HG03457 (cell line): ENCODE measurements around the gene NR3C2.

ENCODE experiments used
- ATAC-seq: cut with Tn5 transposase; IDR thresholded peaks from one replicate; pipeline ENCODE4 v1.9.1; 2021; ENCODE audit warnings: moderate number of reproducible peaks; ENCODE audit not compliant: unreplicated experiment

Gene NR3C2

DNA sequence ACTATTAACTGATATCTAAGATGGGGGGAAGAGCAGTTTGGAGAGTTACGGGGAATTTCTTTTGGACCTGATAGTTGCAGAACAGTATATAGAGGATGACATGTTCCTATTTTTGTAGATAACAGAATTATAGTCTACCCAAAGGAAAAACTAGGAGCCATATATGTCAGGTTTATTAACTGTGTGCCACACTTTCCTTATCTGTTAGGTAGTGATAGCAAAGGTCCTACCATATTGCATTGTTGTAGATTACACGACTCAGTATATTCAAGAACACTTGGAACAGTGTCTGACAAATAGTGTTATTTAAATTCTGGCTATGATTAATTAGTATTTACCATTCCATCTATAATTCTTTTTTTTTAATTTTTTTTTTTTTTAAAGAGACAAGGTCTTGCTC, 175.3 kb downstream of the NR3C2 start:
- ATAC-seq: no peak

GRCh38 chr4:148266240-148266639, 176.0 kb downstream of the NR3C2 start:
- no peak for ATAC-seq

DNA sequence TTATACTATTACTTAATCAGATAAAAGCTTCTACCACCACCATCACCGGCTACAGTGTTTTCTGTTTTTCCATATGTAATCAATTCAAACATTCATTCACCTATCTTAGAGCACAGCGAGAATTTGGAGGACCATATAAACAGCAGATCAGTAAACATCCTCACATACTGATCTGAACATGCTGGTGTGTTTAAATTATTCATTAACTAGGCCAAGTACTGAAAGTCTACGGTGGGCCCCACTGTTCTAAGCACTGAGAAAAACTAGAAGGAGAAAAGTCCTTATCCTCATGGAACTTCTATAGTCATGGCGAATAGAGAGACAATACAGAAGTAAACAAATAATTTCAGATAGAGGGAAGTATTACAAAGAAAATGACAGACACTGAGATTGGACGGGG, 176.6 kb downstream of the NR3C2 start:
- no peak for ATAC-seq

DNA sequence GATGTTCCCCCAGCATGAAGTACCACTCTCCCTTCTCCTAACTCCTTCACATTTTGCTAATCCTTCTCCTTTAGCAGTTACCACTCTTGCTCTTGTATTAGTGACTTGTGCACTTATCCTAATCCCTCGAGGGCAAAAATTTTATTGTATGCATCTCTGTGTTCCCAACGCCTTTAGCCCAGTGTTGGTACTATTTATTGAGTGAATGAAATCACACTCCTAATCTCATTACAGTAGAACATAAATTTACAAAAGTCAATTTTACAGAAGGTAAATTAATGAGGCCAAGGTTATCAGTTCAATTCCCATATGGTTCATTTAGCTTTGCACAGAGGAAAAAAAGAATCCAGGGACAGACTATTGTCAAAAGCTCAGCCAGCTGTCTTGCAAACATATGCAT, 178.4 kb downstream of the NR3C2 start:
- ATAC-seq: no peak

DNA sequence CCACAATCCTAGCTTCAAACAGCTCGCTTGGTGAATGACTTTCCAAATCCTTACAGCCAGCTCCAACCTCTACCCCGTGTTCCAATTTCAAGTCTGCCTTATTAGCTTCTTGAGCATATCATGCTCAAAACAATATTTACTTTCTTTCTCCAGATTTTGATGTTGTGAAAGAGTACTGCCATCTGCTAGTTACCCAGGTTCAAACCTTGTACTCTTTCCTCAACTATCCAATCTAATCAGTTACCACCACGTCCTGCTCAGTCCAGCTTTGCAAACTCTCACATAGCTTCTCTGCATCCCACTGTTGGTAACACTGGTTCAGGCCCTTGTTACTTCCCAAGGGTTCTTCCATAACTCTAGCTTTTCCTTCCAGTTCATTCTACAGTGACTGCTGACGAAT, 179.1 kb downstream of the NR3C2 start:
- ATAC-seq: no peak

DNA sequence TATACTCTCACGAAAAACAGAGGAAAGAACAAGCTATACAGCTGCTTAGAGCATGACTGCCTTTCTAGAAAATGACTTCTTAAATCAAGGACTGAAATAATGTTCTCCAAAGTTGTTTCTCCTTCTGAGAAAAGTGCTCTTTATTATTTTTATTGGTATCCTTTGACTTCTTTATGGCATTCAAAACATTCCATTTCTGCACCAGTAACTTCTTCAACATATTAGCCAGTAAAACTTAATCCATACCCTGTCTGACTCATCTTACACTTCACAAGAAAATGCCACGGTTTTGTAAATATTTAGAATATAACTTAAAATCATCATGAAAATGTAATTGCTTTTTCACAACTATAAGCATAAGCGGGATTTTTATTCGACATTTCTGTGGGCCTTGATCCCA, 180.4 kb downstream of the NR3C2 start:
- ATAC-seq: no peak

DNA sequence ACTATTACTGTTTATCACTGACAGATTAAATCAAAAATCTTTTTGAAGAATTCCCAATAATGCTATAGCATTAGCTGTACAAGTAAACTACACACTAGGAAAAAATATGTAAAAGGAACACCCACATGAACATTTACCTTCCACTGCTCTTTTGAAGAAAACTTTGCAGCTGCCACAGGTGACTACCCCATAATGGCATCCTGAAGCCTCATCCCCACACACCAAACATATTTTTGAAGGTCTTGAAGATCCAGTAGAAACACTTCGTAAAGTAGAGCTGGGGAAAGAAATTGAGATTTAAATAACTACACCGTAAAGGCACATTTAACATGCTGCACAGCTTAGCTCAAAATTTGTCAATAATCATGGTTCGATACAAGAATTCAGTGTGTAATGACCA, 182.4 kb downstream of the NR3C2 start:
- no peak for ATAC-seq

DNA sequence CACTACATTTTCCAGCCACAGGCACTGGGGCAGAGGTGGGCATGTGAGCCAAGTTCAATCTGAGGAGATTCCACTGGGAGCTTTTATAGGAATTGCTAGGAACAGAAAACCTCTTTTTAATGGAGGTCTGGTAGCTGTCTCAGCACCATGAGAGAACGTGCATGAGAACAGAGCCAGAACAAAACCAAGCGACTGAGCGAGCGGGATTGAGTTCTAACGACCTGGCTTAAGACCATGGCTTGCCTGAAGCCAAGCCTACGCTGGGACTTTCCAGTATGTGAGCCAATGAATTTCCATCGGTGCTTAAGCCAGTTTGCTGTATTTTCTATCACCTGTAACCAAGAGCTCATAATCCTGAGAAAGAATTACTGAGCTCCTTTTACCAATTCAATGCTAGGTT, 183.7 kb downstream of the NR3C2 start:
- ATAC-seq: no peak

- ATAC-seq: no peak
These were observed 186.9 kb downstream of the NR3C2 start for GRCh38 chr4:148255344-148255720.

DNA sequence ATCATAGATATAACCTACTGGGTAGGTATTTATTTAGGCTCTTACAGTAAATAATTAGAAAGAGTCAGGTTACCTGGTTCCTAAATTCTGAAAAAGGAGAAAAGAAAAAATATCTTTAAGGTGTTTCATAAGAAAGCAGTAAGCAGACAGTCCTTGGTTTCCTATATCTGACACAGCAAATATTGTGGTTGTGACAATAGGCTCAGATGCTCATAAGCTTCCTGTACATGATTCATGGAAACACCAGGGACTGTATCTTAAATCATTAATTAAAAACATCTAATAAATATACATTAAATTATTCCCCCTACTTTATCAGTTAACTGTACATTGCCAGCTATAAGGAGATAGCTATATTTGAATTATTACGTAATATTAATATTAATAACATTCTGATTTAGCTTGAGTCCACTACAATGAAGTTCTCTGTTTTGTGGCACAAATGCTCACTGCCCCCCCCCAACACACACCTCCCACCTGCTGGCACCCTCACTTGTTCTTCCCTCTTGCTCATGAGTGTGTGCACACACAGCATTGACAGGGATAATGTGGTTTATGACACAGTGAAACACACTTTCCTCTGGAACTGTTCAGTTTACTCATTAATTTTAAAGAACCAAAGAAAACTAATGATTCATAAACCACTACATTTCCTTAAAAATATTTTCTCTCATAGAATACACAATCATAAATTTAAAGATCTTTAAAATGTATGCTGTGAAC, 187.4 kb downstream of the NR3C2 start:
- ATAC-seq: no peak

GRCh38 chr4:148253768-148254167, 188.4 kb downstream of the NR3C2 start:
- ATAC-seq: no peak

GRCh38 chr4:148248824-148249223, 193.4 kb downstream of the NR3C2 start:
- ATAC-seq: no peak

GRCh38 chr4:148245015-148245414, 197.2 kb downstream of the NR3C2 start:
- ATAC-seq: no peak

- ATAC-seq: no peak
These were observed 198.4 kb downstream of the NR3C2 start for GRCh38 chr4:148243837-148244236.

- no peak for ATAC-seq
These were observed 202.0 kb downstream of the NR3C2 start for GRCh38 chr4:148240241-148240640.

- ATAC-seq: no peak
These were observed 202.7 kb downstream of the NR3C2 start for GRCh38 chr4:148239494-148239985.

DNA sequence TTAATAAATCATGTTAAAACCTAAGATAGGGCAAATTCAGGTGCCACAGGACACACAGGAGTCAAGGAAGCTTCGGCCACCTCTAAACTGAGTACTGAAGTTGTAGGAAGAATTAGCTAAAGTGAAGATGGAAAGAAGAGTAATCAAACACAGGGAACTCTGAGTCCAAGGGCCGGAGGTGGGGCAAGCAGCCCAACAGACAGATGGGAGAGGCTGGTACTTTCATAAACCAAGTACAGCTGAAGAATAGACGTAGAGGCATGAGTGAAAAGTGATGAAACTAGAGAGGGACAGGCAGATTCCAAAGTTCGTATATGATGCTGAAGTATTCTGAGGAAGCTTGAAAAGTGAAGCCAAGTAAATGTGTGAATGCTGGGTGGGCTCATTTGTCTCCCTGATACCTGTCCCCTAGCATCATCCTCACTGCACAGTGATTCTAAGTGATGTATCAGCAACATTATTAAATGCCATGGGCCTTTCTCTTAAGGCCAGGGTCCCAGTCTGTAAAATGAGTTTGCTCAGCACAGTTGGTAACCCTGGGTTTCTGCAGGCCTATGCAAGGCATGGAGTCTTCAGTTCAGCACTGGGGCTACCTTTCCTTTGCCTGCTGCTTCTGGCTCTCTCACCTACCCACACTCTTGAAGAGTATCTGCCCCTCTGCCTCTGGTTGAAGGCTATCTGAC, 203.3 kb downstream of the NR3C2 start:
- ATAC-seq: no peak

DNA sequence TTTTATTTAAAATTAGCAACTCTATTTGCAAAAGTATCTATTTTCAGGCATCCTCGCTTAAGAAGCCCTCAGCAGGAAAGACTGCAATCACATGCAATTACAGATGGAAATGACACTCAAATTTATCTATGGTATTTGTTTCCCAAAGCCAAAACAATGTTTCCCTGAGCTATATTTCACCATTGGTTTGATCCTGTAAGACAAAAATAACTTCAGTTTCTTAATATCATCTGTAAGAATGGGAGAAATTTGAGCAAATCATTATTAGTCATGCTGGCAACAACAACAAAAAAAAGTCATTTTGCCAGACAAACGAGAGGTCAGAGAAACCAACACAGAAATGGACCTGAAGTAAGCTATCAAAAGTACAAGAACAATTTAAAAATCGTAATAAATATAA, 204.1 kb downstream of the NR3C2 start:
- ATAC-seq: no peak

DNA sequence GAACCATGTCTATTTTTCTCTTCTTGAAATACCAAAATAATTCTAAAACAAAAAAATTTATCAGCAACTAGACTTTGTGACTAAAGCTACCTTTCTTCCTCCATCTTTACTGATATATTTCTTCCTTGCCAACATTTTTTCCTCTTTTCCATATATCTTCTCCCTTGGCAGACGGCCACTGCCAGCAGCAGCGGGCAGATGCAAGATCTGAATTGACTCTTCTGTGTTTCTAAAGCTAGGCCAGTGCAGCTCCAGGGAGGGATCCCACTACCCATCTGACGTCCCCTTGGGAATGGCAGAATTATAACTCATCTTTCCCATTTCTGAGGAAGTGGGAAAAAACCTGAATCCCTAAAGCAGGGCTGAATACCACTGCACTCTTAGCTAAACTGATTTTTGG, 206.4 kb downstream of the NR3C2 start:
- no peak for ATAC-seq

GRCh38 chr4:148229798-148230197, 212.4 kb downstream of the NR3C2 start:
- no peak for ATAC-seq

- ATAC-seq: no peak
These were observed 213.2 kb downstream of the NR3C2 start for GRCh38 chr4:148229028-148229427.

DNA sequence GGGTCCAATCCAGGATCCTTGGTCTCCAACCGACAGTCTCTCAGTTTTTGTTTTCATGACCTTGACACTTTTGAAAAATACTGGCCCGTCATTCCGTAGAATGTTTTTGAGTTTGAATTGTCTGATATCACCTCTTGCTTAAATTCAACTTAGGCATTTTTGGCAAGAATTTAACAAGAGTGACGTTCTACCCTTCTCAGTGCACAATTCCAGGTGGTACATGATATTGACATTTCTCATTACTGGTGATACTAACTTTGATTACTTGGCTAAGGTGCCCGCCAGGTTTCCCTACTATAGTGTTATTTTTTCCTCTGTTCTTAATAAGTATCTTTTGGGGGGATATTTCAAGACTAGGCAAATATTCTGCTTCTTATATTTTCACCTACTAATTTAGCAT, 215.1 kb downstream of the NR3C2 start:
- no peak for ATAC-seq

GRCh38 chr4:148226341-148226740, 215.9 kb downstream of the NR3C2 start:
- no peak for ATAC-seq
